ENCODE measurements around the gene NR2F1.

The NR2F1 gene

GRCh38 chr5:93579692-93580062 lies 3.3 kb upstream of the NR2F1 start:
- TF ChIP-seq, protein P1, sequence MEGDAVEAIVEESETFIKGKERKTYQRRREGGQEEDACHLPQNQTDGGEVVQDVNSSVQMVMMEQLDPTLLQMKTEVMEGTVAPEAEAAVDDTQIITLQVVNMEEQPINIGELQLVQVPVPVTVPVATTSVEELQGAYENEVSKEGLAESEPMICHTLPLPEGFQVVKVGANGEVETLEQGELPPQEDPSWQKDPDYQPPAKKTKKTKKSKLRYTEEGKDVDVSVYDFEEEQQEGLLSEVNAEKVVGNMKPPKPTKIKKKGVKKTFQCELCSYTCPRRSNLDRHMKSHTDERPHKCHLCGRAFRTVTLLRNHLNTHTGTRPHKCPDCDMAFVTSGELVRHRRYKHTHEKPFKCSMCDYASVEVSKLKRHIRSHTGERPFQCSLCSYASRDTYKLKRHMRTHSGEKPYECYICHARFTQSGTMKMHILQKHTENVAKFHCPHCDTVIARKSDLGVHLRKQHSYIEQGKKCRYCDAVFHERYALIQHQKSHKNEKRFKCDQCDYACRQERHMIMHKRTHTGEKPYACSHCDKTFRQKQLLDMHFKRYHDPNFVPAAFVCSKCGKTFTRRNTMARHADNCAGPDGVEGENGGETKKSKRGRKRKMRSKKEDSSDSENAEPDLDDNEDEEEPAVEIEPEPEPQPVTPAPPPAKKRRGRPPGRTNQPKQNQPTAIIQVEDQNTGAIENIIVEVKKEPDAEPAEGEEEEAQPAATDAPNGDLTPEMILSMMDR (conservative IDR thresholded peaks at IDR 0.05; ENCODE audit: control insufficient read depth, insufficient read depth, low read depth, low read length) = no peak
- peak overlapping the region; percentile 85 for H3K4me3 ChIP-seq (ENCODE audit: control insufficient read depth, low read depth, low read length)
- DNase-seq (ENCODE audit: low read depth) = no peak

GRCh38 chr5:93580063-93580926 lies 2.7 kb upstream of the NR2F1 start:
- TF ChIP-seq, protein P1 (conservative IDR thresholded peaks at IDR 0.05; ENCODE audit: control insufficient read depth, insufficient read depth, low read depth, low read length) = no peak
- peak; percentile 49 for DNase-seq (ENCODE audit: low read depth)
- H3K4me3 ChIP-seq (ENCODE audit: control insufficient read depth, low read depth, low read length) = peak overlapping the region; percentile 85

DNA sequence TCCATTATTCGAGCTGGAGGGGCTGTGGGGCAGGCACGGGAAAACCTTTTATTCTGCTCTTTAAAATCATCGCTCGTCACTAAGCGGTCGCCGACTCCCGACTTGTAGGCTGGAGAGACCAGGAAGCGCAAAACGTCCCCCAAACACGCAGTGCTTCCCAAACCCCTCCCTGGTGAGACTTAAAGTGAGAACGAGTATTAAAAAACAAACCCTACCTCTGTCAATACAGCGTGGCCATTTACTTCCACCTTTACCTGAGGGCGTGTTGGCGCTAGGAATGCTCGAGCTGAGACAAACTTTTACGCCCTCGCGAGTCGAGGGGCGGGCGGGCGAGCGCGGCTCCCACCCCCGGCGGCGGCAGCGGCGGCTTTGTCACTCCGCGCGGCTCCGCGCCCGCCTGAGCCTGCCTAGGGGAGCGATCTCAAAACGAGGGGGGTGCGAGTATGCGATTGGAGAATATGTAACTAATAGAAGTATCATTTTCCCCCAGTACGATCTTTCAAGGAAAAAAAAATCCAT lies 2.0 kb upstream of the NR2F1 start, which contains the start of gene NR2F1-AS1:
NR2F1-AS1 (minus strand) TSS at position 293 of the 519 bp plus-strand sequence.
- TF ChIP-seq, protein P1 (conservative IDR thresholded peaks at IDR 0.05; ENCODE audit: control insufficient read depth, insufficient read depth, low read depth, low read length) = no peak
- peak; percentile 56 for DNase-seq (ENCODE audit: low read depth)

GRCh38 chr5:93582167-93582462 lies 907 bp upstream of the NR2F1 start:
- TF ChIP-seq, protein P1 (conservative IDR thresholded peaks at IDR 0.05; ENCODE audit: control insufficient read depth, insufficient read depth, low read depth, low read length) = no peak
- peak overlapping the region; percentile 85 for H3K4me3 ChIP-seq (ENCODE audit: control insufficient read depth, low read depth, low read length)
- DNase-seq (ENCODE audit: low read depth) = no peak

More for the DNA sequence above, 2.0 kb upstream of the NR2F1 start, which contains the start of gene NR2F1-AS1:
- peak within 1 kb of the TSS; percentile 85 for H3K4me3 ChIP-seq (ENCODE audit: control insufficient read depth, low read depth, low read length)

DNA sequence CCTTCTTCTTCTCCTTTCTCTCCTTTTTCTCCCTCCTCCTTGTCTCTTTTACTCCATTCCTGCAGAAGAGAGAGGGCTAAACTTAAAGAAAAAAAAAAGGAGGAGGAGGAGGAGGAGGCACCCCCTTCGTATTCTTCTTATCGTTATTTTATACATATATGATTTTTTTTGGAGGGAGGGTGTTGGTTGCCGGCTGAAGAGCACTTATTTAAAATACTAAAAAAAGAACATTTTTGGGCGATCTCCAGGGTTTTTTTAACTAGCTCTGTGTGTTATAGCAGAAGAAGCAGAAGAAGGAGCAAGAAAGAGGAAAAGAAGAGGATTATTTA lies 381 bp downstream of the NR2F1 start:
- no peak for DNase-seq (ENCODE audit: low read depth)
- TF ChIP-seq, protein P1 (conservative IDR thresholded peaks at IDR 0.05; ENCODE audit: control insufficient read depth, insufficient read depth, low read depth, low read length) = no peak
- H3K4me3 ChIP-seq (ENCODE audit: control insufficient read depth, low read depth, low read length) = peak overlapping the region; percentile 85

- TF ChIP-seq, protein P1 (conservative IDR thresholded peaks at IDR 0.05; ENCODE audit: control insufficient read depth, insufficient read depth, low read depth, low read length) = no peak
- peak; percentile 49 for DNase-seq (ENCODE audit: low read depth)
- peak overlapping the region; percentile 85 for H3K4me3 ChIP-seq (ENCODE audit: control insufficient read depth, low read depth, low read length)
Observed at GRCh38 chr5:93583768-93584595, 960 bp downstream of the NR2F1 start.
